GM21381 (cell line): ENCODE results near the gene ARHGAP21.

ENCODE experiments used
- ATAC-seq: cut with Tn5 transposase; IDR thresholded peaks from one replicate; pipeline ENCODE4 v1.9.1; 2021; ENCODE audit warnings: mild to moderate bottlenecking, moderate library complexity; ENCODE audit not compliant: unreplicated experiment

ARHGAP21 gene

GRCh38 chr10:24723386-24723787 lies 300 bp downstream of the ARHGAP21 start:
- peak; percentile 29 for ATAC-seq

- peak; percentile 27 for ATAC-seq
Measured at GRCh38 chr10:24722676-24723385, 856 bp downstream of the ARHGAP21 start.

- no peak for ATAC-seq
Measured at GRCh38 chr10:24722131-24722675, 1.5 kb downstream of the ARHGAP21 start.

GRCh38 chr10:24721229-24722106 lies 2.2 kb downstream of the ARHGAP21 start:
- ATAC-seq: no peak

GRCh38 chr10:24720096-24720495 lies 3.6 kb downstream of the ARHGAP21 start:
- ATAC-seq: no peak

- ATAC-seq: no peak
Measured at GRCh38 chr10:24718031-24718855, 5.4 kb downstream of the ARHGAP21 start.

GRCh38 chr10:24716295-24716694 lies 7.4 kb downstream of the ARHGAP21 start:
- no peak for ATAC-seq

- ATAC-seq: no peak
Measured at GRCh38 chr10:24715246-24715769, 8.4 kb downstream of the ARHGAP21 start.

- ATAC-seq: no peak
Measured at GRCh38 chr10:24713086-24713485, 10.6 kb downstream of the ARHGAP21 start.

GRCh38 chr10:24711465-24711864 lies 12.2 kb downstream of the ARHGAP21 start:
- ATAC-seq: no peak

GRCh38 chr10:24708081-24708480 lies 15.6 kb downstream of the ARHGAP21 start:
- no peak for ATAC-seq

- ATAC-seq: peak; percentile 64
Measured at GRCh38 chr10:24707445-24707844, 16.2 kb downstream of the ARHGAP21 start.

- ATAC-seq: no peak
Measured at GRCh38 chr10:24706479-24707118, 17.1 kb downstream of the ARHGAP21 start.

- no peak for ATAC-seq
Measured at GRCh38 chr10:24703700-24704099, 20.0 kb downstream of the ARHGAP21 start.

- peak; percentile 95 for ATAC-seq
Measured at GRCh38 chr10:24701447-24701846, 22.2 kb downstream of the ARHGAP21 start.

- no peak for ATAC-seq
Measured at GRCh38 chr10:24700948-24701347, 22.7 kb downstream of the ARHGAP21 start.

GRCh38 chr10:24698270-24698669 lies 25.4 kb downstream of the ARHGAP21 start:
- no peak for ATAC-seq

GRCh38 chr10:24697080-24697479 lies 26.6 kb downstream of the ARHGAP21 start:
- ATAC-seq: no peak

- no peak for ATAC-seq
Measured at GRCh38 chr10:24695452-24695851, 28.2 kb downstream of the ARHGAP21 start.

- ATAC-seq: no peak
Measured at GRCh38 chr10:24694086-24694485, 29.6 kb downstream of the ARHGAP21 start.
